ENCODE data around the gene ACADM.
A peak's percentile ranks its signal among the peaks of the same experiment; 100 is the strongest.
"Not testable (repeated sequence)": the region's sequence is repeated elsewhere in the genome, so short reads cannot be mapped to it uniquely, and the experiment has no call there.

Gene ACADM

GRCh38 chr1:75768016-75768415 is 43.5 kb downstream of the ACADM start:
- TF ChIP-seq, protein P1, sequence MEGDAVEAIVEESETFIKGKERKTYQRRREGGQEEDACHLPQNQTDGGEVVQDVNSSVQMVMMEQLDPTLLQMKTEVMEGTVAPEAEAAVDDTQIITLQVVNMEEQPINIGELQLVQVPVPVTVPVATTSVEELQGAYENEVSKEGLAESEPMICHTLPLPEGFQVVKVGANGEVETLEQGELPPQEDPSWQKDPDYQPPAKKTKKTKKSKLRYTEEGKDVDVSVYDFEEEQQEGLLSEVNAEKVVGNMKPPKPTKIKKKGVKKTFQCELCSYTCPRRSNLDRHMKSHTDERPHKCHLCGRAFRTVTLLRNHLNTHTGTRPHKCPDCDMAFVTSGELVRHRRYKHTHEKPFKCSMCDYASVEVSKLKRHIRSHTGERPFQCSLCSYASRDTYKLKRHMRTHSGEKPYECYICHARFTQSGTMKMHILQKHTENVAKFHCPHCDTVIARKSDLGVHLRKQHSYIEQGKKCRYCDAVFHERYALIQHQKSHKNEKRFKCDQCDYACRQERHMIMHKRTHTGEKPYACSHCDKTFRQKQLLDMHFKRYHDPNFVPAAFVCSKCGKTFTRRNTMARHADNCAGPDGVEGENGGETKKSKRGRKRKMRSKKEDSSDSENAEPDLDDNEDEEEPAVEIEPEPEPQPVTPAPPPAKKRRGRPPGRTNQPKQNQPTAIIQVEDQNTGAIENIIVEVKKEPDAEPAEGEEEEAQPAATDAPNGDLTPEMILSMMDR (IDR thresholded peaks at IDR 0.05; ENCODE audit: extremely low read depth, missing control alignments) = no peak
- no peak for DNase-seq (ENCODE audit: low spot score)

- TF ChIP-seq, protein P1 (IDR thresholded peaks at IDR 0.05; ENCODE audit: extremely low read depth, missing control alignments) = no peak
- DNase-seq (ENCODE audit: low spot score) = no peak
Observed at GRCh38 chr1:75770761-75771160, 46.3 kb downstream of the ACADM start.

GRCh38 chr1:75771978-75772377 is 47.5 kb downstream of the ACADM start:
- TF ChIP-seq, protein P1 (IDR thresholded peaks at IDR 0.05; ENCODE audit: extremely low read depth, missing control alignments) = no peak
- no peak for DNase-seq (ENCODE audit: low spot score)

GRCh38 chr1:75777812-75778211 is 53.3 kb downstream of the ACADM start:
- not testable (repeated sequence) for DNase-seq (ENCODE audit: low spot score)

DNA sequence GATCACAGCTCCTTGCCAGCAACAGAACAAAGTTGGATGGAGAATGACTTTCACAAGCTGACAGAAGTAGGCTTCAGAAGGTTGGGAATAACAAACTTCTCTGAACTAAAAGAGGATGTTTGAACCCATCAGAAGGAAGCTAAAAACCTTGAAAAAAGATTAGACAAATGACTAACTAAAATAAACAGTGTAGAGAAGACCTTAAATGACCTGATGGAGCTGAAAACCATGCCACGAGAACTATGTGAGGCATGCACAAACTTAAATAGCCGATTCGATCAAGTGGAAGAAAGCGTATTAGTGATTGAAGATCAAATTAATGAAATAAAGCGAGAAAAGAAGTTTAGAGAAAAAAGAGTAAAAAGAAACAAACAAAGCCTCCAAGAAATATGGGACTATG is 54.2 kb downstream of the ACADM start:
- DNase-seq (ENCODE audit: low spot score) = not testable (repeated sequence)

- DNase-seq (ENCODE audit: low spot score) = not testable (repeated sequence)
Observed at GRCh38 chr1:75780183-75780582, 55.7 kb downstream of the ACADM start.

DNA sequence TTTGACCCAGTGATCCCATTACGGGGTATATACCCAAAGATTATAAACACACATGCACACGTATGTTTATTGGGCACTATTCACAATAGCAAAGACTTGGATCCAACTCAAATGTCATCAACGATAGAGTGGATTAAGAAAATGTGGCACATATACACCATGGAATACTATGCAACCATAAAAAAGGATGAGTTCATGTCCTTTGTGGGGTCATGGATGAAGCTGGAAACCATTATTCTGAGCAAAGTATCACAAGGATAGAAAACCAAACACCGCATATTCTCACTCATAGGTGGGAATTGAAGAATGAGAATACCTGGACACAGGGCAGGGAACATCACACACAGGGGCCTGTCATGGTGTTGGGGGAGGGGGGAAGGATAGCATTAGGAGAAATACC is 59.4 kb downstream of the ACADM start:
- DNase-seq (ENCODE audit: low spot score) = not testable (repeated sequence)

DNA sequence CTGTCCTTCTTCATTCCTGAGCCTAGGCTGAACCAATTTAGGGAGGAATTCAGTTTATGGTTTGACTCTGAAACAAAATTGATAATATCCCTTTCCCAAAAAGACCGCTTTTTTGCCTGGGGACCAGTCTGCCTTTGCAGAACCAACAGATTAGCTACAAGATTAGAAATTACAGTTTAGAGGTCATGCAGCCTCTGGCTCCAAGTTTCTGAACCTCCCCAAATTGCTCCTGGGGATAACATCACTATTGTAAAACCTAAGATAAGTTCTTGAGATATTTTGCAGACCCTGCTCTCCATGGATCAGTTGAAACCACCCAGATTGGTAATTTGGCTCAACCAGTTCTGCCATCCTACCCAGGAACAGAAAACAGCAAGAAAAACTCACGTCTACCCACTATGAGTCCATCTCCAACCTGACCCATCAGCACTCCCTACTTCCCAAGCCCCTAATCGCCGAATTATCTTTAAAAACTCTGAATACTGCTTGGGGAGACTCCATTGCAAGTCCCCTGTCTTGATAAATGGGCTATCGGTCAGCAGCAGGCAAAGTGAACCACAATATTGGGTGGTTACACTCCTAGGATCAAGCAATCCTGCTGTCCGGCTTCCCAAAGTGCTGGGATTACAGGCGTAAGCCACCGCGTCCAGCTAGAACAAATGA is 60.9 kb downstream of the ACADM start:
- DNase-seq (ENCODE audit: low spot score) = no peak
- TF ChIP-seq, protein P1 (IDR thresholded peaks at IDR 0.05; ENCODE audit: extremely low read depth, missing control alignments) = no peak

- TF ChIP-seq, protein P1 (IDR thresholded peaks at IDR 0.05; ENCODE audit: extremely low read depth, missing control alignments) = no peak
- DNase-seq (ENCODE audit: low spot score) = peak; percentile 88
Observed at GRCh38 chr1:75785983-75786853, 61.7 kb downstream of the ACADM start, which contains the start of gene RABGGTB. TSS of gene RABGGTB (plus strand) at chr1:75786256. CDS start at chr1:75786272, 16 bp downstream.

Data from GM20000 (cell line).